ENCODE data around the gene FHOD3. TPM values are rescaled to one million over a fixed set of nuclear protein-coding genes. Genes with fewer than 3 reads are reported as not detected.

Gene FHOD3
- total RNA-seq, 1 experiment from 2014 or later, result 22.7 TPM

- CTCF ChIA-PET, result no interaction called here
- in situ Hi-C loops (cut with HindIII; ENCODE audit: low pct_unique_long_range_greater_than_20kb, low sequenced_read_pairs), result no loop called here
These were observed 112.8 kb downstream of the FHOD3 start for GRCh38 chr18:36410346-36410745.

GRCh38 chr18:36411745-36412168 is 114.2 kb downstream of the FHOD3 start:
- no peaks in the 10 kb centered on the region for H3K36me3 ChIP-seq (ENCODE audit: control insufficient read depth, insufficient read depth, low read length)
- H3K4me1 ChIP-seq (ENCODE audit: control insufficient read depth, insufficient read depth, low read length), result no peaks in the 10 kb centered on the region
- TF ChIP-seq SIN3A (IDR thresholded peaks at IDR 0.05; ENCODE audit: borderline replicate concordance, insufficient read depth, low read depth, low read length) (no peak), CTCF (IDR thresholded peaks at IDR 0.05) (peak; percentile 56)
- ChIA-PET POLR2A (no interaction called here), CTCF (no interaction called here)
- no peaks in the 10 kb centered on the region for H3K9me3 ChIP-seq (ENCODE audit: control insufficient read depth, insufficient read depth, low read depth, low read length)
- intact Hi-C loops (cut with micrococcal nuclease; ENCODE audit: unreplicated experiment) (loop anchor here (5.0 kb wide), 1 partner anchor 114 kb away; the partner anchor contains the start of gene FHOD3), in situ Hi-C loops (cut with HindIII; ENCODE audit: low pct_unique_long_range_greater_than_20kb, low sequenced_read_pairs) (no loop called here)
- no peak overlapping the region for H3K27ac ChIP-seq (ENCODE audit: low read length)
- H3K4me3 ChIP-seq (ENCODE audit: low read depth in 2 of 2, low read length in 2 of 2), result no peak overlapping the region
- DNase-seq (ENCODE audit: low read depth, low spot score) (no peak), ATAC-seq (0 out of 2 replicates have a peak, but pooled peaks have one; percentile 68)
- BruUV-seq (replicated peaks), result no TSS peak
- H3K27me3 ChIP-seq (ENCODE audit: control insufficient read depth, insufficient read depth, low read length), result no peaks in the 10 kb centered on the region

More at GRCh38 chr18:36410346-36410745, 112.8 kb downstream of the FHOD3 start:
- TF ChIP-seq REST (IDR thresholded peaks at IDR 0.05; ENCODE audit: insufficient read depth in 1 of 2, low read depth in 2 of 2, low read length in 1 of 2), result no peak
- TF ChIP-seq CTCF (IDR thresholded peaks at IDR 0.05), result no peak
- no peak for TF ChIP-seq SIN3A (IDR thresholded peaks at IDR 0.05; ENCODE audit: borderline replicate concordance, insufficient read depth, low read depth, low read length)
- no peak for TF ChIP-seq POLR2AphosphoS5 (IDR thresholded peaks at IDR 0.05; ENCODE audit: low read depth, low read length)
- TF ChIP-seq TCF7L2 (IDR thresholded peaks at IDR 0.05; ENCODE audit: low read depth, low read length), result no peak
- no peaks in the 10 kb centered on the region for H3K9me3 ChIP-seq (ENCODE audit: control insufficient read depth, insufficient read depth, low read depth, low read length)
- ATAC-seq (no peak), DNase-seq (ENCODE audit: low read depth, low spot score) (no peak)
- no peak overlapping the region for H3K27ac ChIP-seq (ENCODE audit: low read length)
- no peaks in the 10 kb centered on the region for H3K27me3 ChIP-seq (ENCODE audit: control insufficient read depth, insufficient read depth, low read length)
- no TSS peak for BruUV-seq (replicated peaks)
- POLR2A ChIA-PET, result no interaction called here
- no peak overlapping the region for H3K4me3 ChIP-seq (ENCODE audit: low read depth in 2 of 2, low read length in 2 of 2)
- H3K4me1 ChIP-seq (ENCODE audit: control insufficient read depth, insufficient read depth, low read length), result no peaks in the 10 kb centered on the region
- no peaks in the 10 kb centered on the region for H3K36me3 ChIP-seq (ENCODE audit: control insufficient read depth, insufficient read depth, low read length)
- intact Hi-C loops (cut with micrococcal nuclease; ENCODE audit: unreplicated experiment), result loop anchor here (5.0 kb wide), 1 partner anchor 113 kb away; the partner anchor contains the start of gene FHOD3

All from Panc1 (cell line).